ENCODE measurements around the gene LRRC51. TPM values are rescaled to one million over a fixed set of nuclear protein-coding genes. Genes with fewer than 3 reads are reported as not detected.
A peak's percentile ranks its signal among the peaks of the same experiment; 100 is the strongest.

Gene LRRC51
- total RNA-seq, 1 donor from 2014 or later, result 14.8 TPM

- Histone ChIP-seq H3K4me3 (peak overlapping the region; percentile 57), H3K27ac (peak overlapping the region; percentile 96), H3K9me3 (no peaks in the 10 kb centered on the region), H3K36me3 (no peaks in the 10 kb centered on the region), H3K27me3 (ENCODE audit: low read depth) (no peaks in the 10 kb centered on the region), H3K4me1 (peaks cover 44% of the 10 kb centered on the region)
- DNase-seq (no peak), ATAC-seq (no peak)
- intact Hi-C loops (cut with DNase I), result loop anchor here (5.0 kb wide), 1 partner anchor 35 kb away; no protein-coding TSS in a partner anchor
- no peak for TF ChIP-seq CTCF (IDR thresholded peaks at IDR 0.05)
Measured at GRCh38 chr11:72042064-72042745, 38.4 kb upstream of the LRRC51 start.

GRCh38 chr11:72045849-72046248 is 34.8 kb upstream of the LRRC51 start:
- no peak for TF ChIP-seq CTCF (IDR thresholded peaks at IDR 0.05)
- Histone ChIP-seq H3K4me3 (no peak overlapping the region), H3K27ac (no peak overlapping the region), H3K27me3 (ENCODE audit: low read depth) (no peaks in the 10 kb centered on the region), H3K36me3 (peaks cover 11% of the 10 kb centered on the region), H3K9me3 (no peaks in the 10 kb centered on the region), H3K4me1 (peaks cover 16% of the 10 kb centered on the region)
- intact Hi-C loops (cut with DNase I), result no loop called here
- DNase-seq (no peak), ATAC-seq (no peak)

GRCh38 chr11:72048766-72049460 is 31.7 kb upstream of the LRRC51 start:
- Histone ChIP-seq H3K9me3 (no peaks in the 10 kb centered on the region), H3K4me1 (no peaks in the 10 kb centered on the region), H3K27me3 (ENCODE audit: low read depth) (no peaks in the 10 kb centered on the region), H3K4me3 (no peak overlapping the region), H3K36me3 (peaks cover 20% of the 10 kb centered on the region), H3K27ac (no peak overlapping the region)
- no peak for DNase-seq
- intact Hi-C loops (cut with DNase I), result no loop called here
- ATAC-seq, result no peak
- TF ChIP-seq CTCF (IDR thresholded peaks at IDR 0.05), result no peak

GRCh38 chr11:72058416-72059034 is 22.1 kb upstream of the LRRC51 start:
- intact Hi-C loops (cut with DNase I), result no loop called here
- ATAC-seq, result no peak
- no peak for TF ChIP-seq CTCF (IDR thresholded peaks at IDR 0.05)

GRCh38 chr11:72061739-72062396 is 18.8 kb upstream of the LRRC51 start:
- peaks cover 13% of the 10 kb centered on the region for H3K36me3 ChIP-seq
- H3K9me3 ChIP-seq, result no peaks in the 10 kb centered on the region
- no peak overlapping the region for H3K4me3 ChIP-seq
- H3K27me3 ChIP-seq (ENCODE audit: low read depth), result no peaks in the 10 kb centered on the region
- no peak for TF ChIP-seq CTCF (IDR thresholded peaks at IDR 0.05)
- no peak overlapping the region for H3K27ac ChIP-seq
- ATAC-seq, result no peak
- intact Hi-C loops (cut with DNase I), result no loop called here
- no peak for DNase-seq
- H3K4me1 ChIP-seq, result peaks cover 9% of the 10 kb centered on the region

More at GRCh38 chr11:72058416-72059034, 22.1 kb upstream of the LRRC51 start:
- Histone ChIP-seq H3K27me3 (ENCODE audit: low read depth) (no peaks in the 10 kb centered on the region), H3K4me3 (no peak overlapping the region), H3K4me1 (no peaks in the 10 kb centered on the region), H3K9me3 (no peaks in the 10 kb centered on the region), H3K36me3 (peaks cover 9% of the 10 kb centered on the region), H3K27ac (no peak overlapping the region)
- no peak for DNase-seq

Measured in lower lobe of right lung (tissue), 2 donors.